ENCODE results near the gene ABT1.
A peak's percentile ranks its signal among the peaks of the same experiment; 100 is the strongest.
"Not testable (repeated sequence)": the region's sequence is repeated elsewhere in the genome, so short reads cannot be mapped to it uniquely, and the experiment has no call there.

Gene ABT1

GRCh38 chr6:26596579-26597388, at the start of gene ABT1:
ABT1 (plus strand) TSS chr6:26596953; CDS start chr6:26596983, 30 bp downstream.
- Mint-ChIP-seq H3K36me3 (peaks cover 37% of the 10 kb centered on the region), H3K4me3 (no peak within 1 kb of the TSS), H3K9me3 (no peaks in the 10 kb centered on the region), H3K4me1 (peaks cover 7% of the 10 kb centered on the region), H3K27ac (no peak within 1 kb of the TSS)
- peak; percentile 93 to 99 for DNase-seq (ENCODE audit: low spot score in 2 of 2)
- peak; percentile 88 for ATAC-seq

- H3K36me3 Mint-ChIP-seq: peaks cover 70% of the 10 kb centered on the region
- H3K4me3 Mint-ChIP-seq, ATAC-seq, H3K9me3 Mint-ChIP-seq: not testable (repeated sequence)
- peaks cover 27% of the 10 kb centered on the region for H3K4me1 Mint-ChIP-seq
- peak in 1 of 2 donors; percentile 32 for DNase-seq (ENCODE audit: low spot score in 2 of 2)
- H3K27ac Mint-ChIP-seq: peak overlapping the region; percentile 16
These were observed 49.4 kb upstream of the ABT1 start for GRCh38 chr6:26547363-26547762.

- Mint-ChIP-seq H3K4me1 (peaks cover 16% of the 10 kb centered on the region), H3K27ac (peak overlapping the region; percentile 90), H3K36me3 (peaks cover 39% of the 10 kb centered on the region), H3K9me3 (no peaks in the 10 kb centered on the region), H3K4me3 (no peak overlapping the region)
- DNase-seq (ENCODE audit: low spot score in 2 of 2) (peak; percentile 43 to 83), ATAC-seq (peak; percentile 64)
These were observed 46.3 kb upstream of the ABT1 start for GRCh38 chr6:26550250-26550993.

GRCh38 chr6:26552205-26552604, 44.5 kb upstream of the ABT1 start:
- Mint-ChIP-seq H3K36me3 (peaks cover 21% of the 10 kb centered on the region), H3K4me3 (no peak overlapping the region), H3K4me1 (peaks cover 30% of the 10 kb centered on the region), H3K27ac (no peak overlapping the region), H3K9me3 (no peaks in the 10 kb centered on the region)
- ATAC-seq (no peak), DNase-seq (ENCODE audit: low spot score in 2 of 2) (no peak)

- no peaks in the 10 kb centered on the region for H3K9me3 Mint-ChIP-seq
- peaks cover 31% of the 10 kb centered on the region for H3K4me1 Mint-ChIP-seq
- no peak overlapping the region for H3K4me3 Mint-ChIP-seq
- DNase-seq (ENCODE audit: low spot score in 2 of 2): no peak
- H3K27ac Mint-ChIP-seq: no peak overlapping the region
- peaks cover 16% of the 10 kb centered on the region for H3K36me3 Mint-ChIP-seq
- ATAC-seq: no peak
These were observed 44.0 kb upstream of the ABT1 start for GRCh38 chr6:26552640-26553188.

- Mint-ChIP-seq H3K36me3 (peaks cover 14% of the 10 kb centered on the region), H3K4me3 (no peak overlapping the region), H3K4me1 (peaks cover 31% of the 10 kb centered on the region), H3K27ac (no peak overlapping the region), H3K9me3 (no peaks in the 10 kb centered on the region)
- DNase-seq (ENCODE audit: low spot score in 2 of 2) (peak; percentile 79 to 94), ATAC-seq (peak; percentile 71)
These were observed 43.5 kb upstream of the ABT1 start for GRCh38 chr6:26553264-26553634.

GRCh38 chr6:26553635-26554446, 42.9 kb upstream of the ABT1 start:
- Mint-ChIP-seq H3K27ac (no peak overlapping the region), H3K4me3 (no peak overlapping the region), H3K4me1 (peaks cover 31% of the 10 kb centered on the region), H3K9me3 (no peaks in the 10 kb centered on the region), H3K36me3 (peaks cover 14% of the 10 kb centered on the region)
- DNase-seq (ENCODE audit: low spot score in 2 of 2) (peak; percentile 69 to 93), ATAC-seq (peak; percentile 73)

GRCh38 chr6:26554447-26554696, 42.4 kb upstream of the ABT1 start:
- no peaks in the 10 kb centered on the region for H3K9me3 Mint-ChIP-seq
- H3K36me3 Mint-ChIP-seq: peaks cover 14% of the 10 kb centered on the region
- no peak overlapping the region for H3K4me3 Mint-ChIP-seq
- H3K27ac Mint-ChIP-seq: no peak overlapping the region
- DNase-seq (ENCODE audit: low spot score in 2 of 2) (no peak), ATAC-seq (no peak)
- peaks cover 31% of the 10 kb centered on the region for H3K4me1 Mint-ChIP-seq

- Mint-ChIP-seq H3K27ac (no peak overlapping the region), H3K36me3 (peaks cover 14% of the 10 kb centered on the region), H3K4me1 (peaks cover 31% of the 10 kb centered on the region), H3K9me3 (no peaks in the 10 kb centered on the region), H3K4me3 (no peak overlapping the region)
- peak; percentile 47 for ATAC-seq
- peak in 1 of 2 donors; percentile 81 for DNase-seq (ENCODE audit: low spot score in 2 of 2)
These were observed 41.9 kb upstream of the ABT1 start for GRCh38 chr6:26554697-26555504.

- Mint-ChIP-seq H3K36me3 (peaks cover 9% of the 10 kb centered on the region), H3K9me3 (no peaks in the 10 kb centered on the region), H3K27ac (peak overlapping the region; percentile 90), H3K4me1 (peaks cover 24% of the 10 kb centered on the region), H3K4me3 (no peak overlapping the region)
- DNase-seq (ENCODE audit: low spot score in 2 of 2) (no peak), ATAC-seq (no peak)
These were observed 41.1 kb upstream of the ABT1 start for GRCh38 chr6:26555505-26556262.

- Mint-ChIP-seq H3K27ac (peak overlapping the region; percentile 90), H3K9me3 (no peaks in the 10 kb centered on the region), H3K4me1 (peaks cover 18% of the 10 kb centered on the region), H3K4me3 (no peak overlapping the region), H3K36me3 (peaks cover 1% of the 10 kb centered on the region)
- no peak for ATAC-seq
- peak in 1 of 2 donors; percentile 81 for DNase-seq (ENCODE audit: low spot score in 2 of 2)
These were observed 40.3 kb upstream of the ABT1 start for GRCh38 chr6:26556263-26557070.

GRCh38 chr6:26561533-26562466, 35.0 kb upstream of the ABT1 start:
- H3K4me3 Mint-ChIP-seq: no peak overlapping the region
- H3K4me1 Mint-ChIP-seq: peaks cover 4% of the 10 kb centered on the region
- peak in 1 of 2 donors; percentile 41 for DNase-seq (ENCODE audit: low spot score in 2 of 2)

More at GRCh38 chr6:26561533-26562466, 35.0 kb upstream of the ABT1 start:
- ATAC-seq: no peak
- H3K36me3 Mint-ChIP-seq: no peaks in the 10 kb centered on the region
- no peaks in the 10 kb centered on the region for H3K9me3 Mint-ChIP-seq
- no peak overlapping the region for H3K27ac Mint-ChIP-seq

Measured in stimulated activated effector memory CD8-positive, alpha-beta T cell treated with anti-CD3 and anti-CD28 coated beads, Interleukin-12 subunit alpha, Interleukin-12 subunit beta, amount 100 ng/mL, for 72 hours (primary cell).